Mesendoderm (in vitro differentiated cells): Measurements from ENCODE around the gene RSU1.

Experiments used
- DNase-seq: peaks from one replicate; pipeline ENCODE4 v3.0.0; 2013
- H2AK5ac ChIP-seq: 2 replicates; pipeline ENCODE4 v1.6.1; 2013; ENCODE audit warnings: low read length, inconsistent platforms
- H2BK120ac ChIP-seq: 2 replicates; pipeline ENCODE4 v1.6.1; 2013; ENCODE audit warnings: low read depth, mild to moderate bottlenecking, low read length, moderate library complexity, mixed read lengths
- H2BK15ac ChIP-seq: replicated peaks from 2 replicates; pipeline ENCODE4 v1.6.1; 2013; ENCODE audit warnings: low read depth, mild to moderate bottlenecking, moderate library complexity
- H2BK5ac ChIP-seq: 2 replicates; pipeline ENCODE4 v1.6.1; 2013; ENCODE audit warnings: low read length, inconsistent platforms
- H3K18ac ChIP-seq: 2 replicates; pipeline ENCODE4 v1.6.1; 2013; ENCODE audit warnings: mild to moderate bottlenecking, low read length, mixed read lengths
- H3K23ac ChIP-seq: one replicate; pipeline ENCODE4 v1.6.1; 2013; ENCODE audit warnings: low read length
- H3K27ac ChIP-seq: 2 replicates; pipeline ENCODE4 v1.5.1; 2013; ENCODE audit warnings: low read depth, mild to moderate bottlenecking, inconsistent platforms, low read length, moderate library complexity
- H3K27me3 ChIP-seq: 2 replicates; pipeline ENCODE4 v1.6.1; 2013; ENCODE audit warnings: low read length, control low read depth, mild to moderate bottlenecking, inconsistent platforms; ENCODE audit not compliant: insufficient read depth, poor library complexity
- H3K36me3 ChIP-seq: 2 replicates; pipeline ENCODE4 v1.6.1; 2013; ENCODE audit warnings: low read length, inconsistent platforms; ENCODE audit not compliant: control insufficient read depth, insufficient read depth
- H3K4ac ChIP-seq: one replicate; pipeline ENCODE4 v1.6.1; 2013; ENCODE audit warnings: low read depth, mild to moderate bottlenecking, low read length, moderate library complexity
- H3K4me1 ChIP-seq: 2 replicates; pipeline ENCODE4 v1.6.1; 2013; ENCODE audit warnings: low read depth, low read length, inconsistent platforms; ENCODE audit not compliant: control insufficient read depth
- H3K4me2 ChIP-seq: 2 replicates; pipeline ENCODE4 v1.6.1; 2013; ENCODE audit warnings: low read length
- H3K4me3 ChIP-seq: 2 replicates; pipeline ENCODE4 v1.5.1; 2013; ENCODE audit warnings: mild to moderate bottlenecking, low read length
- H3K56ac ChIP-seq: one replicate; pipeline ENCODE4 v1.6.1; 2013; ENCODE audit warnings: low read length
- H3K79me1 ChIP-seq: 2 replicates; pipeline ENCODE4 v1.6.1; 2013; ENCODE audit warnings: low read length, inconsistent platforms
- H3K79me2 ChIP-seq: 2 replicates; pipeline ENCODE4 v1.6.1; 2013; ENCODE audit warnings: mild to moderate bottlenecking, low read length; ENCODE audit not compliant: control insufficient read depth, insufficient read depth
- H3K9ac ChIP-seq: 2 replicates; pipeline ENCODE4 v1.6.1; 2013; ENCODE audit warnings: low read length, inconsistent platforms
- H4K5ac ChIP-seq: one replicate; pipeline ENCODE4 v1.6.1; 2013; ENCODE audit warnings: low read length
- H4K8ac ChIP-seq: one replicate; pipeline ENCODE4 v1.6.1; 2013; ENCODE audit warnings: low read depth, mild to moderate bottlenecking, control low read depth, low read length, moderate library complexity
- WGBS: extraction: QIAGEN DNeasy Blood & Tissue Kit; methylation state at CpG from one replicate; pipeline ENCODE4 v1.1.7; 2013; ENCODE audit warnings: low lambda C conversion rate, missing lambda C conversion rate; ENCODE audit not compliant: insufficient coverage; ENCODE audit errors: extremely low coverage; 5-methylcytosine and 5-hydroxymethylcytosine counted together

The RSU1 gene

GRCh38 chr10:16717622-16718395 is 99.4 kb downstream of the RSU1 start:
- H3K18ac ChIP-seq: no peak overlapping the region
- H3K27ac ChIP-seq: no peak overlapping the region
- no peak overlapping the region for H3K56ac ChIP-seq
- no peak overlapping the region for H3K23ac ChIP-seq
- WGBS: no CpG with 5 or more reads among the region's 4 CpGs
- DNase-seq: no peak
- no peak overlapping the region for H2BK15ac ChIP-seq
- H3K4me3 ChIP-seq: no peak overlapping the region
- no peak overlapping the region for H3K4me2 ChIP-seq
- no peak overlapping the region for H3K9ac ChIP-seq
- no peak overlapping the region for H2BK5ac ChIP-seq
- H3K79me2 ChIP-seq: no peaks in the 10 kb centered on the region
- no peak overlapping the region for H4K8ac ChIP-seq
- H3K36me3 ChIP-seq: no peaks in the 10 kb centered on the region
- no peaks in the 10 kb centered on the region for H3K27me3 ChIP-seq
- peaks cover 2% of the 10 kb centered on the region for H3K4me1 ChIP-seq
- H4K5ac ChIP-seq: no peak overlapping the region
- H3K79me1 ChIP-seq: no peaks in the 10 kb centered on the region
- no peak overlapping the region for H2BK120ac ChIP-seq
- H3K4ac ChIP-seq: no peak overlapping the region
- no peak overlapping the region for H2AK5ac ChIP-seq

- no peak overlapping the region for H2BK5ac ChIP-seq
- no peak overlapping the region for H3K9ac ChIP-seq
- no peaks in the 10 kb centered on the region for H3K36me3 ChIP-seq
- H3K79me2 ChIP-seq: no peaks in the 10 kb centered on the region
- H4K5ac ChIP-seq: no peak overlapping the region
- no peaks in the 10 kb centered on the region for H3K27me3 ChIP-seq
- no peaks in the 10 kb centered on the region for H3K79me1 ChIP-seq
- no peak overlapping the region for H3K4me3 ChIP-seq
- DNase-seq: no peak
- H3K4me1 ChIP-seq: peaks cover 2% of the 10 kb centered on the region
- no peak overlapping the region for H3K27ac ChIP-seq
- no peak overlapping the region for H3K4ac ChIP-seq
- WGBS: no CpG with 5 or more reads among the region's 5 CpGs
- no peak overlapping the region for H4K8ac ChIP-seq
- H2BK120ac ChIP-seq: no peak overlapping the region
- H3K18ac ChIP-seq: no peak overlapping the region
- H2BK15ac ChIP-seq: no peak overlapping the region
- H3K56ac ChIP-seq: no peak overlapping the region
- H3K4me2 ChIP-seq: no peak overlapping the region
- H3K23ac ChIP-seq: no peak overlapping the region
- H2AK5ac ChIP-seq: no peak overlapping the region
Observed at GRCh38 chr10:16716051-16716450, 101.2 kb downstream of the RSU1 start.

DNA sequence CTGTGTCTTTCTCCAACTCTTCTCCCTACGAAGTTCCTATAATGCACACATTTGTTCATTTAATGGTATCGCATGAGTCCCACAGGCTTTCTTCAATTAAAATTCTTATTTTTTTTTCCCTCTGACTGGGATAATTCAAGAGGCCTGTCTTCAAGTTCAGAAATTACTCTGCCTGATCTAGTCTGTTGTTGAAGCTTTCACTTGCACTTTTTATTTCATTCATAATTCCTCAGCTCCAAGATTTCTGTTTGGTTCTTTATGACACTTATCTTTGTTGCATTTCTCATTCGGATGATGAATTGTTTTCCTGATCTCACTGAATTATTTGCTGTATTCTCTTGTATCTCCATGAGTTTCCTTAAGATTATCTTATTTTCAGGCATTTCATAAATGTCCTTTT is 103.9 kb downstream of the RSU1 start:
- no peak for DNase-seq
- Histone ChIP-seq H3K9ac (no peak overlapping the region), H3K79me2 (no peaks in the 10 kb centered on the region), H3K79me1 (no peaks in the 10 kb centered on the region), H3K27ac (no peak overlapping the region), H3K36me3 (no peaks in the 10 kb centered on the region), H3K4ac (no peak overlapping the region), H2AK5ac (no peak overlapping the region), H3K27me3 (no peaks in the 10 kb centered on the region), H3K4me2 (no peak overlapping the region), H3K4me1 (peaks cover 2% of the 10 kb centered on the region), H3K56ac (no peak overlapping the region), H2BK5ac (no peak overlapping the region), H2BK15ac (no peak overlapping the region), H4K5ac (no peak overlapping the region), H2BK120ac (no peak overlapping the region), H3K18ac (no peak overlapping the region), H4K8ac (no peak overlapping the region), H3K4me3 (no peak overlapping the region), H3K23ac (no peak overlapping the region)
- no CpG with 5 or more reads among the region's 3 CpGs for WGBS

- Histone ChIP-seq H4K8ac (no peak overlapping the region), H4K5ac (no peak overlapping the region), H2AK5ac (no peak overlapping the region), H3K18ac (no peak overlapping the region), H2BK5ac (no peak overlapping the region), H3K79me2 (no peaks in the 10 kb centered on the region), H3K4me3 (no peak overlapping the region), H3K4ac (no peak overlapping the region), H2BK120ac (no peak overlapping the region), H3K79me1 (no peaks in the 10 kb centered on the region), H3K23ac (no peak overlapping the region), H3K56ac (no peak overlapping the region), H3K27ac (no peak overlapping the region), H3K4me2 (no peak overlapping the region), H3K27me3 (no peaks in the 10 kb centered on the region), H3K36me3 (no peaks in the 10 kb centered on the region), H3K4me1 (peaks cover 2% of the 10 kb centered on the region), H3K9ac (no peak overlapping the region), H2BK15ac (no peak overlapping the region)
- no peak for DNase-seq
- WGBS: no CpG with 5 or more reads among the region's 1 CpG
Observed at GRCh38 chr10:16712883-16713282, 104.3 kb downstream of the RSU1 start.

DNA sequence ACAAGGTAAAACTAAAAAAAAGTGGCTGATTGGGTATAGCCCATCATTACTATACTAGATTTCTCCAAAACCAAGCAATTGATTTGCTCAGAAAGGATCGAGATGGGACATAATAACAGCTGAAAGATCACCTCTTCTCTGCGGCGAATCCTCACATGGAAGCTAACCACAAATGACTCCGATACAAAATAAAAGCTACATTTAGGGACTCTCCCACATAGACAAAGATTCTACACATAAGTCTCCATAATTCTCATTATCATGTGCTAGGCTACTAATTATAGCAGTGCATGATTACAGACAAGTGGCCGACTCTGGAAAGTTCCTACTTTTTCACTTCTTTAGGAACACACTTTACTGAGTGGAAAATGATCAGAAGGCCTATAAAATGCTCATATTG is 116.9 kb downstream of the RSU1 start:
- H3K4me3 ChIP-seq: no peak overlapping the region
- DNase-seq: no peak
- no peaks in the 10 kb centered on the region for H3K27me3 ChIP-seq
- no peak overlapping the region for H3K9ac ChIP-seq
- H3K36me3 ChIP-seq: no peaks in the 10 kb centered on the region
- H2BK15ac ChIP-seq: no peak overlapping the region
- no peak overlapping the region for H3K18ac ChIP-seq
- H3K79me1 ChIP-seq: no peaks in the 10 kb centered on the region
- H2AK5ac ChIP-seq: no peak overlapping the region
- no peak overlapping the region for H2BK120ac ChIP-seq
- H2BK5ac ChIP-seq: no peak overlapping the region
- no peak overlapping the region for H4K8ac ChIP-seq
- no peak overlapping the region for H4K5ac ChIP-seq
- no peak overlapping the region for H3K27ac ChIP-seq
- no peaks in the 10 kb centered on the region for H3K79me2 ChIP-seq
- H3K4ac ChIP-seq: no peak overlapping the region
- H3K56ac ChIP-seq: no peak overlapping the region
- H3K4me2 ChIP-seq: no peak overlapping the region
- no peak overlapping the region for H3K23ac ChIP-seq
- WGBS: no CpG with 5 or more reads among the region's 5 CpGs
- no peaks in the 10 kb centered on the region for H3K4me1 ChIP-seq
